ENCODE data around the gene CEP76. TPM values are rescaled to one million over a fixed set of nuclear protein-coding genes. Genes with fewer than 3 reads are reported as not detected.

CEP76 gene
- total RNA-seq, 2 donors from 2014 or later = 5.2 to 8.3 TPM

GRCh38 chr18:12638644-12639124 is 63.8 kb downstream of the CEP76 start:
- H3K9me3 ChIP-seq = no peaks in the 10 kb centered on the region
- no peaks in the 10 kb centered on the region for H3K36me3 ChIP-seq
- DNase-seq (ENCODE audit: low spot score) (no peak), ATAC-seq (ENCODE audit: insufficient number of reproducible peaks, low FRiP score, low read depth) (no peak)
- TF ChIP-seq CTCF (IDR thresholded peaks at IDR 0.05) = no peak
- no peaks in the 10 kb centered on the region for H3K4me1 ChIP-seq (ENCODE audit: control insufficient read depth in 1 of 2, low read depth in 2 of 2)
- no peak overlapping the region for H3K4me3 ChIP-seq
- no peaks in the 10 kb centered on the region for H3K27me3 ChIP-seq (replicated peaks; ENCODE audit: insufficient read depth)
- no peak overlapping the region for H3K27ac ChIP-seq

GRCh38 chr18:12637901-12638643 is 64.5 kb downstream of the CEP76 start:
- Histone ChIP-seq H3K9me3 (no peaks in the 10 kb centered on the region), H3K4me3 (no peak overlapping the region), H3K27me3 (replicated peaks; ENCODE audit: insufficient read depth) (no peaks in the 10 kb centered on the region), H3K4me1 (ENCODE audit: control insufficient read depth in 1 of 2, low read depth in 2 of 2) (no peaks in the 10 kb centered on the region), H3K36me3 (no peaks in the 10 kb centered on the region), H3K27ac (no peak overlapping the region)
- DNase-seq (ENCODE audit: low spot score) = no peak
- TF ChIP-seq CTCF (IDR thresholded peaks at IDR 0.05) = no peak
- no peak for ATAC-seq (ENCODE audit: insufficient number of reproducible peaks, low FRiP score, low read depth)

- TF ChIP-seq CTCF (IDR thresholded peaks at IDR 0.05) = no peak
- ATAC-seq (ENCODE audit: insufficient number of reproducible peaks, low FRiP score, low read depth) (no peak), DNase-seq (ENCODE audit: low spot score) (no peak)
- no peaks in the 10 kb centered on the region for H3K4me1 ChIP-seq (ENCODE audit: control insufficient read depth in 1 of 2, low read depth in 2 of 2)
- H3K9me3 ChIP-seq = no peaks in the 10 kb centered on the region
- H3K4me3 ChIP-seq = no peak overlapping the region
- no peaks in the 10 kb centered on the region for H3K27me3 ChIP-seq (replicated peaks; ENCODE audit: insufficient read depth)
- no peaks in the 10 kb centered on the region for H3K36me3 ChIP-seq
- H3K27ac ChIP-seq = no peak overlapping the region
Measured at GRCh38 chr18:12637393-12637792, 65.1 kb downstream of the CEP76 start.

GRCh38 chr18:12631831-12632477 is 70.6 kb downstream of the CEP76 start:
- Histone ChIP-seq H3K27me3 (replicated peaks; ENCODE audit: insufficient read depth) (no peaks in the 10 kb centered on the region), H3K36me3 (no peaks in the 10 kb centered on the region), H3K4me3 (no peak overlapping the region), H3K4me1 (ENCODE audit: control insufficient read depth in 1 of 2, low read depth in 2 of 2) (no peaks in the 10 kb centered on the region), H3K27ac (no peak overlapping the region), H3K9me3 (no peaks in the 10 kb centered on the region)
- ATAC-seq (ENCODE audit: insufficient number of reproducible peaks, low FRiP score, low read depth) = no peak
- no peak for DNase-seq (ENCODE audit: low spot score)
- no peak for TF ChIP-seq CTCF (IDR thresholded peaks at IDR 0.05)

- no peak for TF ChIP-seq CTCF (IDR thresholded peaks at IDR 0.05)
- Histone ChIP-seq H3K27me3 (replicated peaks; ENCODE audit: insufficient read depth) (no peaks in the 10 kb centered on the region), H3K4me1 (ENCODE audit: control insufficient read depth in 1 of 2, low read depth in 2 of 2) (no peaks in the 10 kb centered on the region), H3K4me3 (no peak overlapping the region), H3K36me3 (no peaks in the 10 kb centered on the region), H3K27ac (no peak overlapping the region), H3K9me3 (no peaks in the 10 kb centered on the region)
- ATAC-seq (ENCODE audit: insufficient number of reproducible peaks, low FRiP score, low read depth) = no peak
- DNase-seq (ENCODE audit: low spot score) = no peak
Measured at GRCh38 chr18:12630136-12630535, 72.4 kb downstream of the CEP76 start.
